ENCODE measurements around the gene RAPGEF4. TPM values are rescaled to one million over a fixed set of nuclear protein-coding genes. Genes with fewer than 3 reads are reported as not detected.

The RAPGEF4 gene
- total RNA-seq, 1 experiment from 2014 or later = not detected

- POLR2A ChIA-PET = no interaction called here
- Mint-ChIP-seq H3K9me3 (ENCODE audit: unreplicated experiment) (no peaks in the 10 kb centered on the region), H3K27ac (ENCODE audit: low read depth, unreplicated experiment) (no peak overlapping the region), H3K27me3 (ENCODE audit: insufficient read depth, unreplicated experiment) (no peaks in the 10 kb centered on the region), H3K36me3 (ENCODE audit: insufficient read depth, unreplicated experiment) (no peaks in the 10 kb centered on the region), H3K4me1 (ENCODE audit: insufficient read depth, unreplicated experiment) (no peaks in the 10 kb centered on the region), H3K4me3 (ENCODE audit: unreplicated experiment) (no peak overlapping the region)
- CTCF ChIA-PET = interaction anchor here (4.7 kb wide), 1 partner anchor 119 kb away, joined by 100 read pairs; no protein-coding TSS in a partner anchor
- intact Hi-C loops (cut with micrococcal nuclease) = no loop called here
- TF ChIP-seq CTCF (IDR thresholded peaks at IDR 0.05; ENCODE audit: unreplicated experiment) = no peak
- DNase-seq (ENCODE audit: unreplicated experiment) = no peak
- BruUV-seq (replicated peaks) = no TSS peak
Observed at GRCh38 chr2:172812158-172812744, 76.6 kb downstream of the RAPGEF4 start.

GRCh38 chr2:172813314-172813888 is 77.8 kb downstream of the RAPGEF4 start:
- POLR2A ChIA-PET = interaction anchor here (1.2 to 1.5 kb wide), 2 partner anchors 118 to 208 kb away, joined by 3 to 11 read pairs; no protein-coding TSS in a partner anchor
- intact Hi-C loops (cut with micrococcal nuclease) = loop anchor here (1.0 kb wide), 1 partner anchor 119 kb away; no protein-coding TSS in a partner anchor
- Mint-ChIP-seq H3K4me3 (ENCODE audit: unreplicated experiment) (no peak overlapping the region), H3K9me3 (ENCODE audit: unreplicated experiment) (no peaks in the 10 kb centered on the region), H3K27me3 (ENCODE audit: insufficient read depth, unreplicated experiment) (no peaks in the 10 kb centered on the region), H3K36me3 (ENCODE audit: insufficient read depth, unreplicated experiment) (no peaks in the 10 kb centered on the region), H3K27ac (ENCODE audit: low read depth, unreplicated experiment) (no peak overlapping the region), H3K4me1 (ENCODE audit: insufficient read depth, unreplicated experiment) (no peaks in the 10 kb centered on the region)
- DNase-seq (ENCODE audit: unreplicated experiment) = peak; percentile 38
- CTCF ChIA-PET = interaction anchor here (0.6 to 4.7 kb wide), 32 partner anchors 9 to 1336 kb away, joined by 3 to 100 read pairs (median 4); no protein-coding TSS in a partner anchor
- no TSS peak for BruUV-seq (replicated peaks)
- peak; percentile 43 for TF ChIP-seq CTCF (IDR thresholded peaks at IDR 0.05; ENCODE audit: unreplicated experiment)

- no peaks in the 10 kb centered on the region for H3K4me1 Mint-ChIP-seq (ENCODE audit: insufficient read depth, unreplicated experiment)
- intact Hi-C loops (cut with micrococcal nuclease) = no loop called here
- no TSS peak for BruUV-seq (replicated peaks)
- DNase-seq (ENCODE audit: unreplicated experiment) = peak; percentile 7
- H3K27ac Mint-ChIP-seq (ENCODE audit: low read depth, unreplicated experiment) = no peak overlapping the region
- POLR2A ChIA-PET = no interaction called here
- CTCF ChIA-PET = no interaction called here
- no peak for TF ChIP-seq CTCF (IDR thresholded peaks at IDR 0.05; ENCODE audit: unreplicated experiment)
- no peak overlapping the region for H3K4me3 Mint-ChIP-seq (ENCODE audit: unreplicated experiment)
- no peaks in the 10 kb centered on the region for H3K27me3 Mint-ChIP-seq (ENCODE audit: insufficient read depth, unreplicated experiment)
- H3K9me3 Mint-ChIP-seq (ENCODE audit: unreplicated experiment) = no peaks in the 10 kb centered on the region
- H3K36me3 Mint-ChIP-seq (ENCODE audit: insufficient read depth, unreplicated experiment) = no peaks in the 10 kb centered on the region
Observed at GRCh38 chr2:172817411-172817810, 81.8 kb downstream of the RAPGEF4 start.

- no peak overlapping the region for H3K4me3 Mint-ChIP-seq (ENCODE audit: unreplicated experiment)
- POLR2A ChIA-PET = no interaction called here
- H3K27me3 Mint-ChIP-seq (ENCODE audit: insufficient read depth, unreplicated experiment) = no peaks in the 10 kb centered on the region
- intact Hi-C loops (cut with micrococcal nuclease) = no loop called here
- BruUV-seq (replicated peaks) = no TSS peak
- H3K9me3 Mint-ChIP-seq (ENCODE audit: unreplicated experiment) = no peaks in the 10 kb centered on the region
- TF ChIP-seq CTCF (IDR thresholded peaks at IDR 0.05; ENCODE audit: unreplicated experiment) = no peak
- H3K4me1 Mint-ChIP-seq (ENCODE audit: insufficient read depth, unreplicated experiment) = no peaks in the 10 kb centered on the region
- CTCF ChIA-PET = no interaction called here
- H3K36me3 Mint-ChIP-seq (ENCODE audit: insufficient read depth, unreplicated experiment) = no peaks in the 10 kb centered on the region
- DNase-seq (ENCODE audit: unreplicated experiment) = no peak
- no peak overlapping the region for H3K27ac Mint-ChIP-seq (ENCODE audit: low read depth, unreplicated experiment)
Observed at GRCh38 chr2:172819943-172820342, 84.3 kb downstream of the RAPGEF4 start.

Data from MCF 10A (cell line).